Stomach (tissue), 9 donors: ENCODE results near the gene PTGFRN. TPM values are rescaled to one million over a fixed set of nuclear protein-coding genes. Genes with fewer than 3 reads are reported as not detected.

Experiments used
- DNase-seq, 2 donors: peaks; one replicate each; pipeline versions ENCODE4 v3.0.0 to v3.0.0-alpha.2; 2013 to 2019
- H3K27ac ChIP-seq, 5 donors: fragments of 200-600 bp in 4 of 5; sonication (generic) in 4 of 5; one replicate each; pipeline ENCODE4 v1.5.1; 2013 to 2019; ENCODE audit warnings: mild to moderate bottlenecking in 1 of 5, moderate library complexity in 1 of 5
- H3K27me3 ChIP-seq, 3 donors: fragments of 200-600 bp; sonication (generic); one replicate each; pipeline ENCODE4 v1.5.1; 2017 to 2019; ENCODE audit warnings: mixed run types in 1 of 3
- H3K36me3 ChIP-seq, 4 donors: fragments of 200-600 bp; sonication (generic); 1 replicate in 3 of 4; 2 replicates in 1 of 4; pipeline ENCODE4 v1.5.1; 2016 to 2019
- H3K4me1 ChIP-seq, 4 donors: fragments of 200-600 bp; sonication (generic); one replicate each; pipeline ENCODE4 v1.5.1; 2016 to 2019
- H3K4me3 ChIP-seq, 4 donors: fragments of 200-600 bp; sonication (generic) in 3 of 4; one replicate each; pipeline ENCODE4 v1.5.1; 2016 to 2019; ENCODE audit warnings: mild to moderate bottlenecking in 1 of 4
- H3K9me3 ChIP-seq, 4 donors: fragments of 200-600 bp; sonication (generic); one replicate each; pipeline ENCODE4 v1.5.1; 2016 to 2019
- EP300 ChIP-seq: sonication (generic); formaldehyde crosslinking; IDR thresholded peaks from one replicate; pipeline ENCODE4 v1.6.1; 2017; ENCODE audit warnings: antibody characterized with exemption
- POLR2A ChIP-seq, 4 donors: fragments of 450-650 bp; IDR thresholded peaks; one replicate each; pipeline ENCODE4 v1.6.1; 2016; ENCODE audit warnings: antibody characterized with exemption in 4 of 4, control low read depth in 2 of 4, mild to moderate bottlenecking in 1 of 4, moderate library complexity in 1 of 4
- POLR2AphosphoS5 ChIP-seq, 3 donors: sonication (generic); formaldehyde crosslinking; IDR thresholded peaks; one replicate each; pipeline ENCODE4 v1.6.1; 2016; ENCODE audit warnings: antibody characterized with exemption in 3 of 3
- WGBS, 5 donors: extraction: QIAGEN DNeasy Blood & Tissue Kit in 3 of 5; methylation state at CpG; one replicate each; pipeline versions ENCODE4 v1.1.5 to v1.1.7; 2013 to 2018; 5-methylcytosine and 5-hydroxymethylcytosine counted together
- intact Hi-C: fragments of 100-400 bp; cut with DNase I; formaldehyde crosslinking; loops from one replicate; pipeline ENCODE4 v1.15.1; 2023; ENCODE audit warnings: low total_unique reads
- polyA plus RNA-seq, 3 donors: library from polyadenylated mRNA; stranded (reverse); fragments of 200-250 nt; gene quantifications; one replicate each; pipeline ENCODE4 v1.2.3, GENCODE V29; 2013
- total RNA-seq, 5 donors: library from RNA; depleted of rRNA; stranded (reverse); fragments of >200 nt; gene quantifications; one replicate each; pipeline versions ENCODE4 v1.1.0 to v1.2.3, GENCODE V29; 2014 to 2016
- TF ChIP-seq, protein P1 (sequence below), 7 experiments: fragments of 450-650 bp in 4 of 7; fragments of 200-600 bp in 3 of 7; sonication (generic) in 3 of 7; IDR thresholded peaks; one replicate each; pipeline ENCODE4 v1.5.1; 2016 to 2019; ENCODE audit warnings: antibody characterized with exemption in 7 of 7, control low read depth in 2 of 7, mild to moderate bottlenecking in 1 of 7
- donor health status: healthy with polysubstance abuse.
- donor health status: Bipolar disorder and iron deficiency.
- donor health status: healthy.

The PTGFRN gene
- total and polyA plus RNA-seq, 8 donors: 3.8 to 66.6 (median 44.0) TPM

DNA sequence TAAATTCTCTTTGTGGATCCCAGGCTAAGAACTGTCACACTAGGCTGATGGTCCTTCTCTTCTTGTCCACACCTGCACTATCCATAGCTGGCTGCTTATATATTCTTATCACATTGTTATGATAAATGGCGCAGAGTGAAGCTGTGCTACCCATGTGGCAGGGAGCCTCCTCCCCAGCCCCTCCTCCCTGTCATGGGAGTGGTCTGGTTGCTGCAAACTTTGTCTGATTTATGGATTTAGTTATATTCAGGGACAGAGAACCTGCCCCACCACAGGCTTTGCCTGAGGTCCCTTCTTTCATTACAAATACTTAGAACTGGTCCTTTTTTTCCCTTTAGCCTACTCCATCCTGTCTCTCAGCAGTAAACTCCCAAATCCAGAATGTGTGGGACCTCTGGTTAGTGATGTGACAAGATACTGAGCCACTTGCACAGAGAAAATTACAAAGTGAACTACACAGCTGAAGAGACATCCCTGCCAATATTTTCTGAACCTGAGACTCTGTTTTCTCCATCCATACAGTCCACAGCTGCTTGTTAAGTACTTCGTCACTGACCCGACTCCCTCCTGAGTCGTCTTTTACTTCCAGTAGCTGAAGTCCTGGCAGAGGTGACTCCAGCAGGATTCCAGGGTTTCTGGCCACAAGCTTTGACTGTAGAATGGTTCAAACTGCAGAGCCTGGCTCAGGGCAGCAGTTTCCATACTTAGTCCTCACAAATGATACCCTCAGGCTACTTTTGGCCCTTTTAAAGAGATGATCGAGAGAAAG, 37.6 kb downstream of the PTGFRN start:
- WGBS, 5 donors: 60 to 73% (median 68%) methylated on average over 4 to 5 of the region's 5 CpGs
- H3K9me3 ChIP-seq: no peaks in the 10 kb centered on the region
- intact Hi-C loops: no loop called here
- peaks cover 0 to 28% (median 11%) of the 10 kb centered on the region in 4 donors for H3K4me1 ChIP-seq
- H3K27me3 ChIP-seq: no peaks in the 10 kb centered on the region
- no peak overlapping the region for H3K4me3 ChIP-seq
- H3K36me3 ChIP-seq: peaks cover 0 to 72% (median 57%) of the 10 kb centered on the region in 4 donors
- peak overlapping the region in 2 of 5 donors; percentile 32 to 36 for H3K27ac ChIP-seq
- TF ChIP-seq POLR2AphosphoS5 (IDR thresholded peaks at IDR 0.05): no peak
- TF ChIP-seq, protein P1, sequence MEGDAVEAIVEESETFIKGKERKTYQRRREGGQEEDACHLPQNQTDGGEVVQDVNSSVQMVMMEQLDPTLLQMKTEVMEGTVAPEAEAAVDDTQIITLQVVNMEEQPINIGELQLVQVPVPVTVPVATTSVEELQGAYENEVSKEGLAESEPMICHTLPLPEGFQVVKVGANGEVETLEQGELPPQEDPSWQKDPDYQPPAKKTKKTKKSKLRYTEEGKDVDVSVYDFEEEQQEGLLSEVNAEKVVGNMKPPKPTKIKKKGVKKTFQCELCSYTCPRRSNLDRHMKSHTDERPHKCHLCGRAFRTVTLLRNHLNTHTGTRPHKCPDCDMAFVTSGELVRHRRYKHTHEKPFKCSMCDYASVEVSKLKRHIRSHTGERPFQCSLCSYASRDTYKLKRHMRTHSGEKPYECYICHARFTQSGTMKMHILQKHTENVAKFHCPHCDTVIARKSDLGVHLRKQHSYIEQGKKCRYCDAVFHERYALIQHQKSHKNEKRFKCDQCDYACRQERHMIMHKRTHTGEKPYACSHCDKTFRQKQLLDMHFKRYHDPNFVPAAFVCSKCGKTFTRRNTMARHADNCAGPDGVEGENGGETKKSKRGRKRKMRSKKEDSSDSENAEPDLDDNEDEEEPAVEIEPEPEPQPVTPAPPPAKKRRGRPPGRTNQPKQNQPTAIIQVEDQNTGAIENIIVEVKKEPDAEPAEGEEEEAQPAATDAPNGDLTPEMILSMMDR (IDR thresholded peaks at IDR 0.05): no peak
- no peak for TF ChIP-seq EP300
- no peak for TF ChIP-seq POLR2A (IDR thresholded peaks at IDR 0.05)
- DNase-seq: no peak

DNA sequence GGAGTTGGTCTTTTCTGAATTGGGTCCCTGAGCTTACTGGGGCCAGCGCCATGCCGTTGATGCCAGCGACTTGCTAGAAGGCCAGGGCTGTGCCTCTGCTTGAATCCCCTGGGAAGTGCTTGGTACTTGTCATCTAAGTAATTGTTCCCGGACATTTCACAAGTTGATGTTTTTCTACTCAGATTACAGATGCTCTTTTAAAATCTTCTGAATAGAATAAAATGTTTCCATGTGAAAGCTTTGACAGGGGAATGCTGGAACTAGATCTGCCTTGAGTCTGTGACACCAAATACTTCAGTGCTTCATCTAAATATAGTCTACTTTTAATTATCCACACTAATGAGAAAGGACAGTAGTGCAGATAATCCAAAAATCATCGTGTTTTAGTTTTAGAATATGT, 38.3 kb downstream of the PTGFRN start:
- intact Hi-C loops: no loop called here
- Histone ChIP-seq H3K4me3 (no peak overlapping the region), H3K36me3 (peaks cover 0 to 65% (median 54%) of the 10 kb centered on the region in 4 donors), H3K27me3 (no peaks in the 10 kb centered on the region), H3K4me1 (peaks cover 0 to 28% (median 11%) of the 10 kb centered on the region in 4 donors), H3K27ac (peak overlapping the region in 1 of 5 donors; percentile 32), H3K9me3 (no peaks in the 10 kb centered on the region)
- no peak for DNase-seq
- 86 to 96% (median 92%) methylated on average over 5 of the region's 5 CpGs for WGBS, 5 donors
- TF ChIP-seq, protein P1 (IDR thresholded peaks at IDR 0.05): no peak
- TF ChIP-seq POLR2AphosphoS5 (IDR thresholded peaks at IDR 0.05) (no peak), EP300 (no peak), POLR2A (IDR thresholded peaks at IDR 0.05) (no peak)

DNA sequence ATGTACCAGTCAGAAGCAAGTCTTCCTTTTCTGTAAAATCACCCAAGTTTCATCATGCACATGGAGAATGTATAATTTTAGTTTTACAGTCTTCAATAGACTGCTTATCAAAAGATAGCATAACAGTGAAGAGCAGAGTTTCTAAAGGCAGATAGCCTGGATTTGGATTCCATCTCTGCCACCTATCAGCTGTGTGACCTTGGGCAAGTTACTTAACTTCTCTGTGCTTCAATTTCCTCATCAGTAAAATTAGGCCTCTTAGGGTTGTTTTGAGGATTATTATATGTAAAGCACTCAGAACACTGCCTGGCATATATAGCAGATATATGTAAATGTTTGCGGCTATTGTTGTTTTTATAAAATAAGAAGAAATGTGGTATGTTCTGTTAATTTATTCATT, 38.9 kb downstream of the PTGFRN start:
- Histone ChIP-seq H3K36me3 (peaks cover 0 to 61% (median 49%) of the 10 kb centered on the region in 4 donors), H3K4me1 (peaks cover 0 to 29% (median 11%) of the 10 kb centered on the region in 4 donors), H3K27ac (no peak overlapping the region), H3K27me3 (no peaks in the 10 kb centered on the region), H3K4me3 (no peak overlapping the region), H3K9me3 (no peaks in the 10 kb centered on the region)
- WGBS, 5 donors: 97 to 100% (median 99%) methylated on average over 1 of the region's 1 CpG
- intact Hi-C loops: no loop called here
- no peak for TF ChIP-seq POLR2A (IDR thresholded peaks at IDR 0.05)
- TF ChIP-seq, protein P1 (IDR thresholded peaks at IDR 0.05): no peak
- TF ChIP-seq EP300: no peak
- TF ChIP-seq POLR2AphosphoS5 (IDR thresholded peaks at IDR 0.05): no peak
- no peak for DNase-seq

DNA sequence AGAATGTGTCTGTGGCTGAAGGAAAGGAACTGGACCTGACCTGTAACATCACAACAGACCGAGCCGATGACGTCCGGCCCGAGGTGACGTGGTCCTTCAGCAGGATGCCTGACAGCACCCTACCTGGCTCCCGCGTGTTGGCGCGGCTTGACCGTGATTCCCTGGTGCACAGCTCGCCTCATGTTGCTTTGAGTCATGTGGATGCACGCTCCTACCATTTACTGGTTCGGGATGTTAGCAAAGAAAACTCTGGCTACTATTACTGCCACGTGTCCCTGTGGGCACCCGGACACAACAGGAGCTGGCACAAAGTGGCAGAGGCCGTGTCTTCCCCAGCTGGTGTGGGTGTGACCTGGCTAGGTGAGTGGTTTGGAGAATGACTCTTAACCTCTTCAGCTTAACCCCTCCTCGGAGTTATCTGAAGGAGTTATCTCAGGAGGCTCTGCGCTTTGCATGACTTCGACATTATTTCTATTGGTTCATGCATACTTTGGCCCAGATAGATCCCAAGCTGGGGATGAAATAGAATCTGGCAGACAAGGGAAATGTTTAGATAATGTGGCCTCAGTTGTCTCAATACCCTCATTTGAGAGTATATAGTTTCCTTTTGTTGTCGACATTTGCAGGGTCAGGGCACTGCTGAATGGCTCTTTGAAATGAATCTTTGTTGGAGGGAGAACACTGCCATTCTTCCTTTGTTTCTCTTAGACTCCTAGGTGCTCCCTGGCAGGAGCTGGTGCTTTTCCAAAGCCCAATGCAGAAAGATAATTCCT, 39.7 kb downstream of the PTGFRN start:
- intact Hi-C loops: no loop called here
- Histone ChIP-seq H3K27me3 (no peaks in the 10 kb centered on the region), H3K4me1 (peaks cover 0 to 37% (median 11%) of the 10 kb centered on the region in 4 donors), H3K9me3 (no peaks in the 10 kb centered on the region), H3K27ac (peak overlapping the region in 1 of 5 donors; percentile 67), H3K4me3 (no peak overlapping the region), H3K36me3 (peaks cover 0 to 56% (median 44%) of the 10 kb centered on the region in 4 donors)
- no peak for DNase-seq
- WGBS, 5 donors: 86 to 93% (median 88%) methylated on average over 21 of the region's 21 CpGs
- TF ChIP-seq EP300 (no peak), POLR2A (IDR thresholded peaks at IDR 0.05) (no peak), POLR2AphosphoS5 (IDR thresholded peaks at IDR 0.05) (no peak)
- TF ChIP-seq, protein P1 (IDR thresholded peaks at IDR 0.05): no peak
